ENCODE data around the gene PROM1. TPM values are rescaled to one million over a fixed set of nuclear protein-coding genes. Genes with fewer than 3 reads are reported as not detected.

The PROM1 gene
- total and polyA plus RNA-seq, 2 donors from 2014 or later, result 28.8 to 276 TPM

DNA sequence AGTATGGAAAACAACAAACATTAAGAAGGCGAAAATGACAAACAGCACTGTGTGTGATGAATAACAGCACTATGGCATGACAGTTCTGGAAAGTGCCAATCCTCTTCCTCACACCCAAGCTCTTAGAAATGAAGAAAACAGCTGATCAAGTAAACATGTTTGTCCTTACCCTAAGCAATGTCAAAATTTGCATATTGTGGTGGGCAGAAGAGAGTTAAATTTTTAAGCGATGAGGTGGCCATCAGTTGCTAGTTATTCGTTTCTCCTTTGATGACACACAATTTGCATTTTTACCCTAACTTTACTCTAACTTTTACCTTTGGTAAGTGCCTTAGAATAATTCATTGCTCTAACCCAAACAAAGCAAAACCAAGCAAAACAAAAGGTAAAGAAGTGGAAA, 8.8 kb downstream of the PROM1 start:
- no peak for TF ChIP-seq CTCF (IDR thresholded peaks at IDR 0.05; ENCODE audit: borderline replicate concordance, extremely low read depth, insufficient read depth)
- FAIRE-seq (no peak), DNase-seq (no peak)
- H3K9me3 ChIP-seq (ENCODE audit: control insufficient read depth in 2 of 3, insufficient read depth in 1 of 3, low read length in 3 of 3), result no peaks in the 10 kb centered on the region
- no peaks in the 10 kb centered on the region for H3K36me3 ChIP-seq (ENCODE audit: control insufficient read depth in 2 of 3, insufficient read depth in 3 of 3, low read length in 3 of 3)
- H3K27ac ChIP-seq (ENCODE audit: low read depth in 2 of 2, low read length in 2 of 2), result no peak overlapping the region
- no peak overlapping the region for H3K9ac ChIP-seq (ENCODE audit: low read length in 3 of 3)
- no peak overlapping the region for H3K4me3 ChIP-seq (ENCODE audit: low read length in 3 of 3)
- intact Hi-C loops (cut with DNase I), result no loop called here
- H3K27me3 ChIP-seq (ENCODE audit: control insufficient read depth, insufficient read depth, low read length), result no peaks in the 10 kb centered on the region
- no peaks in the 10 kb centered on the region for H3K4me1 ChIP-seq (ENCODE audit: control insufficient read depth in 2 of 3, insufficient read depth in 2 of 3, low read depth in 1 of 3, low read length in 3 of 3)

DNA sequence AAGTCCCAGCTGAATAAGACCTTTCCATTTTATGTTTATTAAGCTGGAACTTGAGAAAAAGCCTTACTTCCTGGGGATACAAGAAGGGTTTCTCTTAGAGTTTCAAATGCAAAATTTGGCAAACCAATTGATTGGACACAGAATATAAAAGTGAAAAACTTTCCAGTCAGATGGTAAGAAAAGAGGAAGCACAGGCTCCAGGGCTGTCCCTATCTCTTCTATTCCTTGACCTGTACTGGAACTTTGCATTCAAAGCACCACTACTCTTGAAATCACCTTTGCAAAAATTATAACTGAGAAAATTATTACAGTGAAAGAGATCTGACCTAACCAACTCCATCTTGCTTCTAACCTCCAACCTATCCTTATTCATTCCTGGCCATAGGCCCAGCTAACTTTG, 11.7 kb downstream of the PROM1 start:
- DNase-seq (no peak), FAIRE-seq (no peak)
- no peak for TF ChIP-seq CTCF (IDR thresholded peaks at IDR 0.05; ENCODE audit: borderline replicate concordance, extremely low read depth, insufficient read depth)
- intact Hi-C loops (cut with DNase I), result no loop called here
- no peak overlapping the region for H3K4me3 ChIP-seq (ENCODE audit: low read length in 3 of 3)
- H3K27me3 ChIP-seq (ENCODE audit: control insufficient read depth, insufficient read depth, low read length), result no peaks in the 10 kb centered on the region
- no peak overlapping the region for H3K9ac ChIP-seq (ENCODE audit: low read length in 3 of 3)
- no peak overlapping the region for H3K27ac ChIP-seq (ENCODE audit: low read depth in 2 of 2, low read length in 2 of 2)
- no peaks in the 10 kb centered on the region for H3K9me3 ChIP-seq (ENCODE audit: control insufficient read depth in 2 of 3, insufficient read depth in 1 of 3, low read length in 3 of 3)
- no peaks in the 10 kb centered on the region for H3K4me1 ChIP-seq (ENCODE audit: control insufficient read depth in 2 of 3, insufficient read depth in 2 of 3, low read depth in 1 of 3, low read length in 3 of 3)
- H3K36me3 ChIP-seq (ENCODE audit: control insufficient read depth in 2 of 3, insufficient read depth in 3 of 3, low read length in 3 of 3), result no peaks in the 10 kb centered on the region

DNA sequence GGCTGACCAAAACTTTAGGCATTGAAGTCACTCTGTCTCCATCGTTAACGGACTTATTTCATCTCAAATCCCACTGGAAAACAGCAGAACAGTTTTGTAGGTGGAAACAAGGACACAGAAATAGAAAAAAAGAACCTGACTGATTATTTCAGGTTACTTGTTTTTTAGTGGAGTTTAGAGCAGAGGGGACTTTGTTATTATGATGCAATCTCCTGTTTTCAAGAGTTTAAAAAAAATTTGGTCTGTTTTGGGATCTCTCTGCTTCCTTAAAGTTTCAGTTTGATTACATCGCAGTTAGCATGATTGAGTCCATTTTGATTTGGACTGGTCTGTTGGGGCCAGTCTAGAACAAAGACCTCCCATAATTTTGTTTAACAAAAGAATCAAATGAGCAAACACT, 13.6 kb downstream of the PROM1 start:
- Histone ChIP-seq H3K27ac (ENCODE audit: low read depth in 2 of 2, low read length in 2 of 2) (no peak overlapping the region), H3K9ac (ENCODE audit: low read length in 3 of 3) (no peak overlapping the region), H3K9me3 (ENCODE audit: control insufficient read depth in 2 of 3, insufficient read depth in 1 of 3, low read length in 3 of 3) (no peaks in the 10 kb centered on the region), H3K4me1 (ENCODE audit: control insufficient read depth in 2 of 3, insufficient read depth in 2 of 3, low read depth in 1 of 3, low read length in 3 of 3) (no peaks in the 10 kb centered on the region), H3K27me3 (ENCODE audit: control insufficient read depth, insufficient read depth, low read length) (no peaks in the 10 kb centered on the region), H3K4me3 (ENCODE audit: low read length in 3 of 3) (no peak overlapping the region), H3K36me3 (ENCODE audit: control insufficient read depth in 2 of 3, insufficient read depth in 3 of 3, low read length in 3 of 3) (no peaks in the 10 kb centered on the region)
- TF ChIP-seq CTCF (IDR thresholded peaks at IDR 0.05; ENCODE audit: borderline replicate concordance, extremely low read depth, insufficient read depth), result no peak
- DNase-seq (no peak), FAIRE-seq (no peak)
- intact Hi-C loops (cut with DNase I), result no loop called here

DNA sequence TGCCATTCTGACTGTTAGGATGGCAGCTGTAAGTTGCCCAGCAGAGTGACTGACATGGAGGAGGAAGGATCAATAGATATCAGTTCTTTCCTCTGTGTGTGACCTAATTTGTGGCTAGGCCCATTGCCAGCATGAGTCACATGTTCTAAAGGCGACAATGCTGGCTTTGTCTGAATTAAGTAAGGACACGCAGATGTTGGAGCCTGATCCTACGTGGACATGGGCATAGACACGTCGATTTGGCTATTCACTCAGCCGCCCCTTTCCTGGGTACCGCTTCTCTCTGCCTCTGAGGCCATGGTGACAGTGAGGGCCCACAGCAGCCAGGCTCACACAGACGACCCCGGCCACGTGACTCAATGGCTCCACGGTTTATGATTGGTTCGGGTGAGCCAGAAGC, 16.3 kb downstream of the PROM1 start:
- DNase-seq (no peak), FAIRE-seq (no peak)

More for the DNA sequence above, 16.3 kb downstream of the PROM1 start:
- Histone ChIP-seq H3K4me1 (ENCODE audit: control insufficient read depth in 2 of 3, insufficient read depth in 2 of 3, low read depth in 1 of 3, low read length in 3 of 3) (no peaks in the 10 kb centered on the region), H3K27ac (ENCODE audit: low read depth in 2 of 2, low read length in 2 of 2) (no peak overlapping the region), H3K4me3 (ENCODE audit: low read length in 3 of 3) (no peak overlapping the region), H3K27me3 (ENCODE audit: control insufficient read depth, insufficient read depth, low read length) (no peaks in the 10 kb centered on the region), H3K9me3 (ENCODE audit: control insufficient read depth in 2 of 3, insufficient read depth in 1 of 3, low read length in 3 of 3) (no peaks in the 10 kb centered on the region), H3K36me3 (ENCODE audit: control insufficient read depth in 2 of 3, insufficient read depth in 3 of 3, low read length in 3 of 3) (no peaks in the 10 kb centered on the region), H3K9ac (ENCODE audit: low read length in 3 of 3) (no peak overlapping the region)
- intact Hi-C loops (cut with DNase I), result no loop called here
- no peak for TF ChIP-seq CTCF (IDR thresholded peaks at IDR 0.05; ENCODE audit: borderline replicate concordance, extremely low read depth, insufficient read depth)

All from kidney (tissue), 14 donors.